Adrenal gland (tissue), 12 donors: ENCODE data around the gene CUL1. TPM values are rescaled to one million over a fixed set of nuclear protein-coding genes. Genes with fewer than 3 reads are reported as not detected.

Experiments
- DNase-seq, 7 donors: peaks; one replicate each; pipeline ENCODE4 v3.0.0-alpha.2; 2019 to 2020
- H3K27ac ChIP-seq, 5 donors: fragments of 200-600 bp; sonication (generic) in 4 of 5; 1 replicate in 3 of 5; 2 replicates in 2 of 5; pipeline versions ENCODE4 v1.5.1 to v1.8.0; 2016 to 2020; ENCODE audit warnings: mild to moderate bottlenecking in 1 of 5
- H3K27me3 ChIP-seq: fragments of 200-600 bp; 2 replicates; pipeline ENCODE4 v1.8.0; 2021
- H3K36me3 ChIP-seq, 2 donors: fragments of 200-600 bp; replicated peaks in 1 of 2; 1 replicate in 1 of 2; 2 replicates in 1 of 2; pipeline versions ENCODE4 v1.5.1 to v1.8.0; 2018 to 2022
- H3K4me1 ChIP-seq, 2 donors: fragments of 200-600 bp; replicated peaks in 1 of 2; 1 replicate in 1 of 2; 2 replicates in 1 of 2; pipeline versions ENCODE4 v1.5.1 to v1.8.0; 2018 to 2021
- H3K4me3 ChIP-seq, 4 donors: fragments of 200-600 bp; sonication (generic) in 3 of 4; one replicate each; pipeline ENCODE4 v1.5.1; 2016 to 2018
- H3K9me3 ChIP-seq, 3 donors: fragments of 200-600 bp; sonication (generic) in 1 of 3; replicated peaks in 1 of 3; 1 replicate in 2 of 3; 2 replicates in 1 of 3; pipeline versions ENCODE4 v1.5.1 to v1.8.0; 2016 to 2021
- POLR2A ChIP-seq, 2 donors: fragments of 450-650 bp; IDR thresholded peaks; one replicate each; pipeline ENCODE4 v1.6.1; 2017; ENCODE audit warnings: antibody characterized with exemption in 2 of 2, mild to moderate bottlenecking in 2 of 2, moderate library complexity in 1 of 2
- WGBS, 4 donors: extraction: QIAGEN DNeasy Blood & Tissue Kit in 2 of 4; methylation state at CpG; one replicate each; pipeline versions ENCODE4 v1.1.5 to v1.1.7; 2013 to 2017; 5-methylcytosine and 5-hydroxymethylcytosine counted together
- intact Hi-C, 2 donors: fragments of 100-400 bp; cut with DNase I; formaldehyde crosslinking; loops; one replicate each; pipeline versions ENCODE4 v1.14.1 to v1.15.0; 2022 to 2023
- polyA plus RNA-seq, 3 donors: library from polyadenylated mRNA; stranded (reverse); fragments of 200-250 nt in 2 of 3; fragments of 350-450 nt in 1 of 3; fragmentation: Illumina TruSeq in 1 of 3; extraction: RNeasy Lipid Tissue Mini Kit (QIAGEN cat#74804) in 1 of 3; gene quantifications; one replicate each; pipeline ENCODE4 v1.2.3, GENCODE V29; 2013 to 2014
- total RNA-seq, 9 donors: library from RNA; depleted of rRNA in 4 of 9; stranded (reverse); fragments of >200 nt in 4 of 9; fragments of 120-200 nt in 1 of 9; fragmentation: NEBNext Ultra II Directional in 1 of 9; extraction: Animal tissue kit (Norgen Biotek cat#: 25700) in 1 of 9; gene quantifications; one replicate each; pipeline versions ENCODE4 v1.1.0 to v1.2.4, GENCODE V29; 2013 to 2023
- TF ChIP-seq, protein P1 (sequence below), 6 experiments: fragments of 450-650 bp in 4 of 6; fragments of 200-600 bp in 2 of 6; sonication (generic) in 1 of 6; IDR thresholded peaks; 1 replicate in 5 of 6; 2 replicates in 1 of 6; pipeline versions ENCODE4 v1.5.1 to v1.8.0; 2016 to 2021; ENCODE audit warnings: antibody characterized with exemption in 6 of 6, mild to moderate bottlenecking in 2 of 6, moderate library complexity in 1 of 6
- donor health status: healthy with polysubstance abuse.
- donor health status: Bipolar disorder and iron deficiency.
- donor health status: DM: yes; HTN: yes; CAD: no.
- donor health status: DM: no; HTN: no; CAD: no.
- donor health status: DM: no; HTN: no; CAD: no.
- donor health status: DM: yes; HTN: yes; CAD: no.

Gene CUL1
- total and polyA plus RNA-seq, 12 donors, result 20.8 to 106 (median 38.2) TPM

DNA sequence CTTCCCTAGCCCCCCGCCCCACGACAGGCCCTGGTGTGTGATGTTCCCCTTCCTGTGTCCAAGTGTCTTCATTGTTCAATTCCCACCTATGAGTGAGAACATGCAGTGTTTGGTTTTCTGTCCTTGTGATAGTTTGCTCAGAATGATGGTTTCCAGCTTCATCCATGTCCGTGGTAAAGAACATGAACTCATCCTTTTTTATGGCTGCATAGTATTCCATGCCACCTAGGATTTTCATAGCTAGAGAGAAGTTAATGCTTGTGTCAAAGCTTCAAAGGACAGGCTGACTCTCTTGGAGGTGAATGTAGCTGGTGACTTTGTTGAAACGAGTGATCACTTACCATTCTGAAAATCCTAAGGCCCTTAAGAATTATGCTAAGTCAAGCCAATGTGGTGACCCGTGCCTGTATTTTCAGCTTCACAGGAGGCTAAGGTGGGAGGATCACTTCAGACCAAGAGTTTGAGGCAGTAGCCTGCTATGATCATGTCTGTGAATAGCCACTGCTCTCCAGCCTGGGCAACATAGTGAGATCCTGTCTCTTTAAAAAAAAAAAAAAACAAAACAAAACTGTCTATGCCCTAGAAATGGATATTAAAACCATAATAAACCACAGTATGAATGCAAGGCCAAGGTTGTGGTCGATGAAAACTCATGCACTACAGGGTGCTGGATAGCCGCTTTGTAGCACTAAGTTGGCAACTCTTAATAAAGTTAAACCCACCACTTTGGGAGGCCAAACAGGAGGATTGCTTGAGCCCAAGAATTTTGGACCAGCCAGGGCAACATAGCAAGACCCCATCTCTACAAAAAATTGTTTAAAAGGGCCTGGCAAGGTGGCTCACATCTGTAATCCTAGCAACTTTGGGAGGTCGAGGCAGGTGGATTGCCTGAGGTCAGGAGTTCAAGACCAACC is 52.0 kb downstream of the CUL1 start:
- H3K27me3 ChIP-seq, result no peaks in the 10 kb centered on the region
- peaks cover 0 to 2% of the 10 kb centered on the region in 2 donors for H3K4me1 ChIP-seq
- TF ChIP-seq, protein P1, sequence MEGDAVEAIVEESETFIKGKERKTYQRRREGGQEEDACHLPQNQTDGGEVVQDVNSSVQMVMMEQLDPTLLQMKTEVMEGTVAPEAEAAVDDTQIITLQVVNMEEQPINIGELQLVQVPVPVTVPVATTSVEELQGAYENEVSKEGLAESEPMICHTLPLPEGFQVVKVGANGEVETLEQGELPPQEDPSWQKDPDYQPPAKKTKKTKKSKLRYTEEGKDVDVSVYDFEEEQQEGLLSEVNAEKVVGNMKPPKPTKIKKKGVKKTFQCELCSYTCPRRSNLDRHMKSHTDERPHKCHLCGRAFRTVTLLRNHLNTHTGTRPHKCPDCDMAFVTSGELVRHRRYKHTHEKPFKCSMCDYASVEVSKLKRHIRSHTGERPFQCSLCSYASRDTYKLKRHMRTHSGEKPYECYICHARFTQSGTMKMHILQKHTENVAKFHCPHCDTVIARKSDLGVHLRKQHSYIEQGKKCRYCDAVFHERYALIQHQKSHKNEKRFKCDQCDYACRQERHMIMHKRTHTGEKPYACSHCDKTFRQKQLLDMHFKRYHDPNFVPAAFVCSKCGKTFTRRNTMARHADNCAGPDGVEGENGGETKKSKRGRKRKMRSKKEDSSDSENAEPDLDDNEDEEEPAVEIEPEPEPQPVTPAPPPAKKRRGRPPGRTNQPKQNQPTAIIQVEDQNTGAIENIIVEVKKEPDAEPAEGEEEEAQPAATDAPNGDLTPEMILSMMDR (IDR thresholded peaks at IDR 0.05), result no peak
- H3K36me3 ChIP-seq, result no peaks in the 10 kb centered on the region
- intact Hi-C loops, result no loop called here
- H3K4me3 ChIP-seq, result no peak overlapping the region
- H3K9me3 ChIP-seq, result no peaks in the 10 kb centered on the region
- DNase-seq, result no peak
- H3K27ac ChIP-seq, result no peak overlapping the region
- 86 to 93% (median 91%) methylated on average over 7 to 8 of the region's 8 CpGs for WGBS, 4 donors

DNA sequence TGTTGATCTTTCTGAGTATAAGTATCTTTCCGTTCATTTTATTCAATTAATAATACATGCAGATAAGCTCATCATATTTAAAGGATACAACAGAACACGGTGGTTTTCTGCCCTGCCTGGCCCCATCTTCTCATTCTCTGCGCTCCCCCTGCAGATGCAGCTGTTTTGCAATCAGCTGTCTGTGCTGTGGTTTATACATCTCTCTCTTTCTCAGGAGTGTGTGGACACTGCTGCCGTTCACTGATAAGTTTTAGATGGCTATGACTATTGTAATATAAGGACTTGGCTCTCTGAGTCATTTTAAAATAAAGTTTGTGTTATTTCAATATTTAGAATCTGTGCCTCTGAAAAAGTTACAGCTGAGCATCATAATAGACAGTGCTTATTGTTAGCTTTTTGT is 54.5 kb downstream of the CUL1 start:
- Histone ChIP-seq H3K27me3 (no peaks in the 10 kb centered on the region), H3K36me3 (peaks cover 0 to 3% of the 10 kb centered on the region in 2 donors), H3K27ac (no peak overlapping the region), H3K4me1 (no peaks in the 10 kb centered on the region), H3K4me3 (no peak overlapping the region), H3K9me3 (peaks cover 0 to 4% (median 0%) of the 10 kb centered on the region in 3 donors)
- 65 to 80% (median 70%) methylated on average over 4 of the region's 4 CpGs for WGBS, 4 donors
- intact Hi-C loops, result no loop called here
- no peak for DNase-seq
- TF ChIP-seq, protein P1 (IDR thresholded peaks at IDR 0.05), result no peak
- no peak for TF ChIP-seq POLR2A (IDR thresholded peaks at IDR 0.05)

DNA sequence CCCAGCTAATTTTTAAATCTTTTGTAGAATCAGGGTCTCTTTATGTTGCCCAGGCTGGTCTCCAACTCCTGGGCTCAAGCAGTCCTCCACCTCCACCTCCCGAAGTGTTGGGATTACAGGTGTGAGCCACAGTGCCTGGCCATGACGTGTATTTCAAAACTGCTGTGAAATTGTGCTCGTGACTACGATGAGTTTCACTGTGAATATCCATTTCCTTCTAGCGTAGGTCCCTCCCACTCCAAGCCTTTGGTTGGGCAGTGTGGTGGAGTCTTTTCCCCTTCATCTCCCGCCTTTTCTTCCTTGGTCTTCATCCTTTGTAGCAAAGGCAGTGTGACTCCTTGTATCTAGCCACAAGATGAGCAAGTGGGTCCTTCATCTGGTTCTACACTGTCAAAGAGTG is 56.2 kb downstream of the CUL1 start:
- Histone ChIP-seq H3K4me1 (no peaks in the 10 kb centered on the region), H3K4me3 (no peak overlapping the region), H3K27me3 (no peaks in the 10 kb centered on the region), H3K9me3 (peaks cover 0 to 4% (median 0%) of the 10 kb centered on the region in 3 donors), H3K27ac (no peak overlapping the region), H3K36me3 (peaks cover 0 to 3% of the 10 kb centered on the region in 2 donors)
- no peak for DNase-seq
- WGBS, 4 donors, result 84 to 94% (median 91%) methylated on average over 6 of the region's 6 CpGs
- TF ChIP-seq POLR2A (IDR thresholded peaks at IDR 0.05), result no peak
- TF ChIP-seq, protein P1 (IDR thresholded peaks at IDR 0.05), result no peak
- intact Hi-C loops, result no loop called here

DNA sequence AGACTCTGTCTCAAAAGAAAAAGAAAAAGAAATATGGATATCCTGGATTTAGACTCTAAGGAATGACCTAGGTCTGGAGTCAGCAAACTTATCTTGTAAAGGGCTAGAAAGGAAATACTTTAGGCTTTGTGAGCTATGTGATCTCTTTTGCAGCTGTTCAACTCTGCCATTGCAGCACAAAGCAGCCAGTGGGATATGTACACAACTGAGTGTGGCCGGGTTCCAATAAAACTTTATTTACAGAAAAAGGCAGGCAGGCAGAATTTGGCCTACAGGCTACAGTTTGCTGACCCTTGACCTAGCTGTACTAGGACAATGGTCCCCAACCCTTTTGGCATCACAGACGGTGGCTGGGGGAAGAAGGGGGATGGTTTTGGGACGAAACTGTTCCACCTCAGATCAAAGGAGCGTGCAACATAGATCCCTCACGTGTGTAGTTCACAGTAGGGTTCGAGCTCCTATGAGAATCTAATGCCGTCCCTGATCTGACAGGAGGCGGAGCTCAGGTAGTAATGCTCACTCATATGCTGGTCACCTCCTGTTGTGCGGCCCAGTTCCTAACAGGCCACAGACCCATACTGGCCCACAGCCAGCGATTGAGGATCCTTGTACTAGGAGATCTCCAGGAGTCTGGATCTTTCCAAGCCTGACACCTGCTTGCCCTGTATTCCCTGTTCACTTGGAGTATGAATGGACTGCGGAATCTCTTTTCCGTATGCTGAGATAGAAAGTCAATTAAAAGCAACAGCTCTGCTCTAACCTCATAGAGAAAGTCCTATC is 63.0 kb downstream of the CUL1 start:
- Histone ChIP-seq H3K27ac (no peak overlapping the region), H3K36me3 (peaks cover 0 to 18% of the 10 kb centered on the region in 2 donors), H3K9me3 (peaks cover 0 to 3% (median 0%) of the 10 kb centered on the region in 3 donors), H3K27me3 (no peaks in the 10 kb centered on the region), H3K4me3 (no peak overlapping the region), H3K4me1 (no peaks in the 10 kb centered on the region)
- 92 to 99% (median 97%) methylated on average over 7 to 12 of the region's 12 CpGs for WGBS, 4 donors
- intact Hi-C loops, result loop anchor here in 1 of 2 donors (10.0 kb wide), 1 partner anchor 187 kb away; no protein-coding TSS in a partner anchor
- no peak for TF ChIP-seq POLR2A (IDR thresholded peaks at IDR 0.05)
- TF ChIP-seq, protein P1 (IDR thresholded peaks at IDR 0.05), result no peak
- no peak for DNase-seq
